ENCODE results near the gene LMO7.

Gene LMO7

DNA sequence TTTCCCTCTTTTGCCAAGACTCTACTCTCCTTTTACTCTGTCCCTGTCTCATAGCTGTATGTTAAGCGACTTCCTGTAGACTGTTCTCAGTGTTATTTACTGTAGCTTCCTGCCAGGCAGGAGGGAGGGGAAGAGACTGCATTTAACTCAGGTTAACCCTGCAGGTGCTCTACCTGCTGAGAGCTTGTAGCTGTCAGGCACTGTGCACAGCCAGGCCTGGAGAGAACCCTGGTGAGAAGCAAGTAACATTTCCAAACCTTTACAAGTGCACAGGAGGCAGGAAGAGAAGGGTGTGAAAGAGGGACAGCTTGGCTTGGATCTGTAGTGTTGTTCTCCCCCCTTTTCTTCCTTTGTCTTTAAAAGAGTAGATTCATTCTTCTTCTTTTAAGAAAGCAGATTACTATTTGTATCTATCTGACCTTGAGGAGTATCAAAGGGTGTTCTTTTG, 167.1 kb downstream of the LMO7 start:
- in situ Hi-C loops (cut with HindIII; ENCODE audit: low pct_ligation_motif_present, low pct_unique_long_range_greater_than_20kb, low sequenced_read_pairs), result no loop called here
- DNase-seq, result no peak

DNA sequence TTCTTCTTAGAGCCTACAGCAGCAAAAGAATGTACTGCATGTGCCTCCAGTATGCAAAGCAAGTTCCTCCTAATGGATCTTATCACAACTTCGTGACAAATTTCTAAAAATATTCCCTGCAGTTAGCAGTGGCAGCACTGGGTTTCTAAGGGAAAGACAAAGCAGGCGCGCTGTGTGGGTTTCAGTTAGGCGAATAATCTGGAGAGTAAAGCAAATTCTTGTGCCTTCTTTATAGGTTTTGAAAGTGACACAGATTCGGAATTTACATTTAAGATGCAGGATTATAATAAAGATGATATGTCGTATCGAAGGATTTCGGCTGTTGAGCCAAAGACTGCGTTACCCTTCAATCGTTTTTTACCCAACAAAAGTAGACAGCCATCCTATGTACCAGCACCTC, 167.9 kb downstream of the LMO7 start:
- in situ Hi-C loops (cut with HindIII; ENCODE audit: low pct_ligation_motif_present, low pct_unique_long_range_greater_than_20kb, low sequenced_read_pairs), result no loop called here
- no peak for DNase-seq

DNA sequence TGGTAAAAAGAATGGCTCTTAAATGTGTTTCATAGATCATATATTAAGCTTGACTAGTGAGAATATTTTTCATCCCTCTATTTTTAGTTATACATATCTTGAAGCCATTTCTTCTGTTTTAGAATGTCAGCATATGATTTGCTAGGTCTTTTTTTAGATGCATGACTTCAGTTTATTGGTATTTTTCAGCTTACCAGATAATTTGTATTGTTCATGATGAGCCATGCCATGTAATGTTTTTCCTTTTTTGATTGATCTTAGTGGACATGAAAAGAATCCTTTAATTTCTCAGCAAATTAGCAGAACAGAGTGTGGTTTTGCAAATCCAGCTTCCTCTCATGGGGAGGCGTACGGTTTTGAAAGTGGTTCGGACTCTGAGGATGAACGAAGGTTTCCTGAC, 168.5 kb downstream of the LMO7 start:
- no peak for DNase-seq
- in situ Hi-C loops (cut with HindIII; ENCODE audit: low pct_ligation_motif_present, low pct_unique_long_range_greater_than_20kb, low sequenced_read_pairs), result no loop called here

DNA sequence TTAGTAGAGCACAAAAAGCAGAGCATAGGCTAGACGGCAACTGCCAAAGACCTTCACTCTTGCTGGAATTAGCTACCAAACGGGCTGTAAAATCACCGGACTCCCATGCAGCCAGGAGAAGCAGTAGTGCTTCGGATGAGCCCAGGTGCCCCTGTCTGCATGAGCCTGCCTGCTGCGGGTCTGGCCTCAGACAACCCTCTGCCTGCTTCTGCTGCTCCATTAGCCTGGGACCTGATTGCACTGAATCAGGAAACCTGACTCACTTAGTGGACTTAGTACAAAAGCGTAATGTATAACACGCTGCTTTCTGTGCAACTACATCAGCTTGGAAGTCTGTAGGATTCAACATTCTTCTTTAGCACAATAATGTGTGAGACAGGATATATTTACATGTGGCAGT, 170.0 kb downstream of the LMO7 start:
- in situ Hi-C loops (cut with HindIII; ENCODE audit: low pct_ligation_motif_present, low pct_unique_long_range_greater_than_20kb, low sequenced_read_pairs), result no loop called here
- DNase-seq, result no peak

DNA sequence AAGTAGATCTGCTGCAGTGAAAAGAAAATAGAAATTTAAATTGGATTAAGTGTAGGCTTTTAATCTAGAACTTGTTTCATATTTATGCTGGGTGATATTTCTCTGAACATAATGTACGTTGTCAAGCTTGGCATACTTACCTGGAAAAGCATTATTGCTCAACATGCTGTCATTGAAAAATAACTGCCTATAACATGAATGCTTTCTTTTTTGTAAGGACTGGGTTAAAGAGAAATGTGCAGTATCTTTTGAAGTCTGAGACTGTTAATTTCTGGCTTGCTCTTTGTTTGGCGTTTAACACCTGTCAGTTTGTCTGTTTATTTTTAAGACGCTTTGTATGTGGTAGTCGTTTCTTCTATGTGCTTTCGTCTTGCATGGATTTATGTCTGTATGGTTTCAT, 175.2 kb downstream of the LMO7 start:
- in situ Hi-C loops (cut with HindIII; ENCODE audit: low pct_ligation_motif_present, low pct_unique_long_range_greater_than_20kb, low sequenced_read_pairs), result no loop called here
- no peak for DNase-seq

DNA sequence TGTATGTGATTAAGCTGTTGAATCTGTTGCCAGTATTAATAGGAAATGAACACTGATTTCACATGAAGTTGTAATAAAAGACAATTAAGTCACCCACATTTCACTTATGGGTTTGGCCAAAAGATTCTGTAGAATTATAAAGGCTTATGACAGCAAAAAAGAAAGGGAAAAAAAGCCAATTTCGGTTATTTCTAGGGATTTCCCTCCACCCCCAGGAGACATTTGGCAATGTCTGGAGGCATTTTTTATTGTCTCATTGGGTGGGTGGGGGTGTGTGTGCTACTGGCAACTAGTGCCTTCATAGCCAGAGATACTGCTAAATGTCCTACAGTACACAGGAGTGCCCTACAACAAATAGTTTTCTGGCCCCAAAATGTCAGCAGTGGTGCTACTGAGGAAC, 175.7 kb downstream of the LMO7 start:
- in situ Hi-C loops (cut with HindIII; ENCODE audit: low pct_ligation_motif_present, low pct_unique_long_range_greater_than_20kb, low sequenced_read_pairs), result no loop called here
- no peak for DNase-seq

DNA sequence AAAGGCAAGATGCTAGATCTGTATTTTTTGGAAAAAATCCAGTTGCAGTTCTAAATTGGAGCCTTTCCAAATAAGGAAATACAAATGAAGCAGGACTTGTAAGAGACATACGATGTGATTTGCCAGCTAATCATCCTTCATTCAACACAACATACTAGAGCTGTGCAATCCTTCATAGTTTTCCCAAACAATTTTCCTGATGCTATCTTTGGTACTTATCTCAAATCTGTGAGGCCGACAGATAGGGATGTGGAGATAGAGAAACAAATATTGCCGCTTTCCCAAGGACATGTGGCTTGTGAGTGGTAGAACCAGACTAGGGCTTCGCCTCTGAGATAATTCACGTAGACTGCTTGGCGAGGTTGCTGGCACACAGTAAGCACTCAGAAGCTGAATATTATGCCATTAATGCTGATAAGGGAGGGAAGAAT, 176.6 kb downstream of the LMO7 start:
- no peak for DNase-seq
- in situ Hi-C loops (cut with HindIII; ENCODE audit: low pct_ligation_motif_present, low pct_unique_long_range_greater_than_20kb, low sequenced_read_pairs), result no loop called here

DNA sequence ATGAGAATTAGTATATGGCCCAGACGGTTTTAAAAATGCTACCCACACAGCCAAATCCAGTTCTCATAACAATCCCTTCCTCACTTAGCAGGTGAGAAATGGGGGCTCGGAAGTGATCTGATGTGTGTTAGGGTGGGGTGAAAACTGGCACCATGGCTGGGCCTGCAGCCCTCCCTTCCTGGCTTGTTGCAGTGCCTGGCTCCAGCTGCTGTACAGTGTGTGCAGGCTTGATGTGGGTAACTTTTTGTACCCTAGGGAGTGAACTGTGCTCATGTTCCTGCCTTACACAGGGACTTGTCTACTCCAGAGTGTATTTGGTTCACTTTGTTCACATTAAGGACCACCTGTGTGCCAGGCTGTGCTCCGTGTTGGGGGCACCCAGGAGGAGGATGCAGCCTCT, 177.2 kb downstream of the LMO7 start:
- in situ Hi-C loops (cut with HindIII; ENCODE audit: low pct_ligation_motif_present, low pct_unique_long_range_greater_than_20kb, low sequenced_read_pairs), result no loop called here
- DNase-seq, result no peak

DNA sequence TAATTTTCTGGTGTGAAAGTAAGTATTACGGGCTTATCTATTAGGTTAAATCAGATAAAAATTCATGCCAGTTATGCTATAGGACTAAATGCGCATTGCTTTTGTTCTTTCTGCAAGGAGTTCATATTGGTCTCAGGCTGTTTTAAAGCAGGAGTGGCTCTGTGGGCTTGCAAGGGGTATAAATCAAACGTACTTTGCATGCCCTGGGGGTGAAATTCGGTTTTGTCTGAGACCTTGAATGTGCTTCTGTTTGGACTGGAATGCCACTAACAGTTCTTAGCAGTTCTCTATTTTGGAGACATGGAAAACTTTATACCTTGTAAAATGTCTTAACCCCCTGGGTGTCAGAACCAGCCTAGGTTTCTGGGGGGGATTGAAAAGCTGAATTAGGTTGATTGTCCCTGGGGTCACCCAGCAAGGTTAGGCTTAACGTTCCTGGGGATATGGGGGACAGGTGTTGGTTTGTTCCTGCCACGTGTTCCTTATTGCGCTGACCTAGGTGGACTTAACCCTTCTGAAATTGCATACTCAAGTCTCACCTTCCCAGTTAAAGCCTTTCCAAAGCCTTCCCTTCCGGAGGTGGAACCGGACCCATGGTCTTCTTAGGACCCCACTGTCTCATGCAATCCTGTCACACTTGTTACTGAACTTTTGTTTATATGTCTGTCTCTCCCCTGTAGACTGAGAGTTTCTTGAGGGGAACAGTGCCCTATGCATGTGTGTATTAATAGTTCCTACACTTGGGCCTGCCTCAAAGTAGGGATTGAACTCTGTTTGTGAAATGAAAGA, 182.2 kb downstream of the LMO7 start:
- in situ Hi-C loops (cut with HindIII; ENCODE audit: low pct_ligation_motif_present, low pct_unique_long_range_greater_than_20kb, low sequenced_read_pairs), result no loop called here
- DNase-seq, result no peak

DNA sequence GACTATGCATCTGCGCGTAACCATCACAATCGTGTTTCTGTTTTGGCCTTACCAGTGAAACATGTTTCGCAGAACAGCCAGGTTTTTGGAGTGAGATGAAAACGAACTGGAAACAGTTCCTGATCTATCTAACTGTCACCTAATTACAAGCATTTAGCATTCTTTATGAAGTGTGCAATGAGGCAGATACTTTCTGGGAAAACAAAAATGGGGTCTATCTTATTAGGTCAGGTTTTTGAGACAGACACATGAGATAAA, 182.8 kb downstream of the LMO7 start:
- in situ Hi-C loops (cut with HindIII; ENCODE audit: low pct_ligation_motif_present, low pct_unique_long_range_greater_than_20kb, low sequenced_read_pairs), result no loop called here
- no peak for DNase-seq

DNA sequence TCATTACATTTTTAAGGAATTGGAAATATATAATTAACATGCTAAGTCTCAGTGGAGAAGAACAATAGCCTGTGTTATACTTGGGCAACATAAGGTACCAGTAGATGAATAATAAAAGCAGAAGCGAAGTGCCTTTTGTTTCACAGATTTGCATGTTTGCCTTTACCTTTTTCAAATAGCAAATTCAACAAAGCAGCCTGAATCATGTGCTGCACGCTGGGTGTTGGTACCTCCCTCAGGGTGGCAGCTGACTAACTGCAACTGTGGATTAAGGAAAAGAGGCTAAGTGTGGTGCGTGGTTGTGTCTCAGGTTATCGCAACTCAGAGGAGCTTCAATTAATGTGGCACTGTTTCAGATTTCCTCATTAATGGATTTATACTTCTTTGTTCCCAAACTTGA, 189.0 kb downstream of the LMO7 start:
- in situ Hi-C loops (cut with HindIII; ENCODE audit: low pct_ligation_motif_present, low pct_unique_long_range_greater_than_20kb, low sequenced_read_pairs), result no loop called here
- no peak for DNase-seq

DNA sequence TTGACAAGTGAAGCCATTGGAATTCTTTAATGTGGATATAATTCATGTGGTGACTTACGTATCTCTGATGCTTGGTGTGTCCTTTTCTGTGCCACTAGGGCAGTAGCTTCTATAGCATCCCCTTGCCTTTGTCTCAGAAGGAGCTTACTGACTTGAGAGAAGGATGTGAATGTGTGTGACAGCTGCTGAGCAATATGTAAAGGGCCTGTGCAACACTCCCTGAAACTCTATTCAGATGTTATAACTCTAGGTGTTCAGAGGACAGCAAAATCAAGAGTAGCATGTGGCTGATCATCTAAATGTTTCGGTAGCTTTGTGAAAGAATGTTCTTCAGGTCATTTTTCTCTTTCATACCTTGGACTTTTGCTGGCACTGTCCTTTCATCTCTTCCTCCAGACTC, 189.5 kb downstream of the LMO7 start:
- no peak for DNase-seq
- in situ Hi-C loops (cut with HindIII; ENCODE audit: low pct_ligation_motif_present, low pct_unique_long_range_greater_than_20kb, low sequenced_read_pairs), result no loop called here

DNA sequence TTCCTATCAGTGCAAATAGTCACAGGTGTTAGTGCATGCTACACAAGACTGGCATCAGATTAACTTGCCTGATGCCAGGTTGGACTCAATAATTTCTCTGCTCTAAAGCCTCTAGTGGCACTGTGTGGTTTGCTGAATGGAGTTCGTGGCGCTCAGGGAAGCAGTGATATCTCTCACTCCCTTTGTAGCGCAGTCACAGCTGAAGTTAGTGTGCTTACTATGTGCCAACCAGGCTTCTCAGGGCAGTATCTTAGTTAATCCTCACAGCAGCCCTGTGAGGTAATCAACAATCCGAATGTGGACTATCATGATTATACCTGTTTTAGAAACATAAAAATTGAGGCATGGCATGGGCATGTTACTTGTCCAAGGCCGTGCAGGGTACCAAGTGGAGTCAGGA, 190.3 kb downstream of the LMO7 start:
- DNase-seq, result no peak
- in situ Hi-C loops (cut with HindIII; ENCODE audit: low pct_ligation_motif_present, low pct_unique_long_range_greater_than_20kb, low sequenced_read_pairs), result no loop called here

DNA sequence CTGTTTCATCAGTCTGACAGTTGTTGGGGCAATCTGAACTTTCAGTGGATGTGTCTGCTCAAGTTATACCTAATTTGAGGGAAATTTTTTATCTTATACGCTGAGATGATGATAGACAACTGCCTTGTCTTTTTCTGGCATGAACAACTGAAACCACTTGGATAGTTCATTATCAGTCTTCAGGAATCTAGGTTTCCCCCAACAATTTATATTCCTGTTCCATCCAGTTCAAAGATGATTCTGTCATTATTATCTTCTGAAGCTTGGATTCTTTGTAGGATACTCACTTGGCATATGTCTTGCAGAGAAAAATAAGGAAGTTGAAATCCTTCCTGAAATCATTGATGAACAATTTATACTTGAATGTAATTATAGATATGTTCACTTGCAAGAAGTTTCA, 193.7 kb downstream of the LMO7 start:
- DNase-seq, result no peak
- in situ Hi-C loops (cut with HindIII; ENCODE audit: low pct_ligation_motif_present, low pct_unique_long_range_greater_than_20kb, low sequenced_read_pairs), result no loop called here

DNA sequence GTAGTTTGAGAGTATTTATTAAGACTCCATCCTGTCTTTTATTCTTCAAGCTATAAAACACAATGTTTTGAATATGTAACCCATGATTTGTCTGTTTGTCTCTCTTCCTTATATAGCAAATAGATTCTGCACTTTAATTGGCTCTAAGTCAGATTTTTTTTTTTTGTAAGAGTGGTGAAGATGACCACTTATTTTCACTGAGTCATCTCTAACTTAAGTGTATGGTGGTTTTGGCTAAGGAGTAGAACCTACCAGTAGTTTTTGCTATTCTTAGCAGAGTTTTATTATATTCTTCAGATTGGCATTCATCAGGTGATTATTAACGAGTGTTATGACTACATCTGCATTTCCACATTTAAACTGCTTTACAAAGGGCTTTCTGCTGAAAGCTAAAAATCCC, 194.7 kb downstream of the LMO7 start:
- no peak for DNase-seq
- in situ Hi-C loops (cut with HindIII; ENCODE audit: low pct_ligation_motif_present, low pct_unique_long_range_greater_than_20kb, low sequenced_read_pairs), result no loop called here

DNA sequence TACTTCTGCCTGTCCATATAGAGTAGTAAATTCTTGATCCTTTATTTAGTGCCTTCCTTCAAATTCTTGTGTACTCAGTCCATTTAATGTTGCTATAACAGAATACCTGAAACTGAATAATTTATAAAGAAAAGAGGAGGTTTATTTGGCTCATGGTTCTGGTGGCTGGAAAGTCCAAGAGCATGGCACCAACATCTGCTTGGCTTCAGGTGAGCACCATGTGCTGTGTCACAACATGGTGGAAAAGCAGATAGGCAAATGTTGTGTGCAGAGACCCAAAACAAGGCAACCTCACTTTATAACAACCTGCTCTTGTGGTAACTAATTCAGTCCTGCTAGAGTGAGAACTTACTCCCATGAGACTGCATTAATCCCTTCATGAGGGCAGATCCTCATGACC, 195.3 kb downstream of the LMO7 start:
- no peak for DNase-seq
- in situ Hi-C loops (cut with HindIII; ENCODE audit: low pct_ligation_motif_present, low pct_unique_long_range_greater_than_20kb, low sequenced_read_pairs), result no loop called here

DNA sequence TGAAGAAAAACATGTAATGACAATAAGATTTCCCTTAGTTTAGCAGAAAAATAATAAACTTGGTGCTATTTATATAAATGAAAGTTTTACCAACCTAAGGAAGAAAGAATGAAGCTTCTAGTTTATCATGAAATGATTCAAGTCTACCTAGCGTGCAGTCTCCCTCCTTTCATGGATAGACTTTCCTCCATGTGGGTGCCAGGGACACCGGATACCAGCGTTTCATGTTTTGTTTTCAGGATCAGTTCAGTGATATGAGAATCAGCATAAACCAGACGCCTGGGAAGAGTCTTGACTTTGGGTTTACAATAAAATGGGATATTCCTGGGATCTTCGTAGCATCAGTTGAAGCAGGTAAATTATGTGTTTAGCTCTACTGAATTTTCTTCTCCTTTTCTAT, 196.7 kb downstream of the LMO7 start:
- no peak for DNase-seq
- in situ Hi-C loops (cut with HindIII; ENCODE audit: low pct_ligation_motif_present, low pct_unique_long_range_greater_than_20kb, low sequenced_read_pairs), result no loop called here

DNA sequence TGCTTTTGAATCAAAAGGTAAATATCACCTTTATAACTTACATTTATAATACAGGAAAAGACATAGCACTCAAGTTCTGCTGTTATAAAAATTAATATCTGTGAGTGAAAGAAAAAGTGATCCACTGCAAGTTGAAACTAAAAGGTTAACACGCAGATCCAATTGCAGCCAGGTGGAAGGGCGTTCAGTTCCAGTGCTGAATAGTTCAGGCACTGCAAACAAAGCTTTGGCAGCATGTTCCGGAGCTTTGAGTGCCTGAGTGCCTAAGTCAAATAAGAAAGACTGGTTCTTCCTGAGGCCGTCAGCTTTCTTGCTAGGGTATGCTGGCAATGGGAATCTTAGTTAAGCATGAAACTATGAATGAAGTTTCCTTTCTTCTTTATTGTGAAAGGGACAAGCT, 200.3 kb downstream of the LMO7 start:
- DNase-seq, result no peak
- in situ Hi-C loops (cut with HindIII; ENCODE audit: low pct_ligation_motif_present, low pct_unique_long_range_greater_than_20kb, low sequenced_read_pairs), result no loop called here

DNA sequence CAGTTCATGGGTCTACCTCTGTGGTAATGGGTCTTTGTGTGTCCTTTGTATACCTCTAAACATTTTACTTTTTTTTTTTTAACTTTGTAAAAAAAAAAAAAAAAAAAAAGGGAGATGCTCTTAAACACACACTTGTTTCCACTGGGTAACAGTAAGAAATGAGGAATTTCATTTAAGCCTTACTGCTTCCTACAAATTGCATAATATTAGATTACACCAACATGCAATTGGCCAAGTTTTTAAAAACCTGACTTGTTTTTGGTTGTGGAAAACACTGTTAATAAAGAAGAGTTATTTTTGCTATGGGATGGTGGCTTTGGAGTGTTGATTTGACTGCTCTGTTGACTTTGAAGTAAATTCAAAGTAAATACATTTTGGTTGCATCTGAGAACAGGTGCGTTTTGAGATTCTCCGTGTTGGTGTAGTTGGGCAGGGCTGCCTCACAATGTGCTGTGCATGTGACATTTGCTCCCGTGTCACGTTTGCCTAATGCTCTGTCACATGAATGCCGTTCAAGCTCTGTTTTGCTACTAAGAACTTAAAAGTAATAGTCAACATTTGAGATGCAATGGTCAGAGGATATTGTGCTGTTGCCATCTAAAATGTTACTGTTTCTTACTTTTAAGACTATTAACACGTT, 202.4 kb downstream of the LMO7 start:
- in situ Hi-C loops (cut with HindIII; ENCODE audit: low pct_ligation_motif_present, low pct_unique_long_range_greater_than_20kb, low sequenced_read_pairs), result no loop called here
- DNase-seq, result no peak

DNA sequence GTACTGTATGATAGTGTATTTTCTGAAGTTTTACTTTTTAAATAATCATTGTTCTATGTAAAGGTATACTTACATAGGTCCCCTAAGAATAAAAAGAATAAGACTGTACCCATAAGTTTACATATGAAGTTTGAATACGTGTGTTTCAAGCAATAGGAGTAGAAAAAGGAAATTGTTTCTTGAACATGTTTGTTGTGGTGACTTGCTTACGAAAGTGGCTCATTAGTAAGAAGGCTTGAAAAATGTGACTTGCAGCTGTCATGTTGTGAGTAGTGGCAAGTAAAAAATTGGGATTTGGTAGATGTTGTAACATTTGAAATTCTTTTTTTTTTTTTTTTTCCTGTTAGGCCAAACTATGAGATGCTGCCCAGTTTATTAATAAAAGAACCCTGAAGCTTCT, 203.3 kb downstream of the LMO7 start:
- in situ Hi-C loops (cut with HindIII; ENCODE audit: low pct_ligation_motif_present, low pct_unique_long_range_greater_than_20kb, low sequenced_read_pairs), result no loop called here
- no peak for DNase-seq

DNA sequence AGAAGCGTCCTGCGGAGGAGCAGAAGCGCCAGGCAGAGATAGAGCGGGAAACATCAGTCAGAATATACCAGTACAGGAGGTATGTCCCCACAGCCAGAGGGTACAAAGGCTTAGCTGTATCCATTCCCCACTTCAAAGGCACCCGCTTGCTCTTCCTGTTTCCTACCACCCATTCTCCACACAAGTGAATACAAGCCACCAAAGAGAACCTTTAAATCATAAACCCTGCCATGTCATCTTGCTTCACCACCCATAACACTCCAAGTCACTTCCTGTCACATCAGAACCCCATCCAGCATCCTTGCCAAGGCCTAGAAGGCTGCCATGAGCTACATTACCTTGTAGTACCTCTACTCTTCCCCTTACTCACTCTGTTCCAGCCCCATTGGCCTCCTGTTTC, 205.8 kb downstream of the LMO7 start:
- DNase-seq, result no peak
- in situ Hi-C loops (cut with HindIII; ENCODE audit: low pct_ligation_motif_present, low pct_unique_long_range_greater_than_20kb, low sequenced_read_pairs), result no loop called here
